SH-SY5Y (cell line): ENCODE results near the gene FJX1.

Experiments
- GATA2 ChIP-seq: IDR thresholded peaks from 2 replicates; pipeline ENCODE4 v1.6.1; 2011; ENCODE audit warnings: mild to moderate bottlenecking, low read depth, low read length
- GATA3 ChIP-seq: IDR thresholded peaks from 2 replicates; pipeline ENCODE4 v1.6.1; 2011; ENCODE audit warnings: low read depth, mild to moderate bottlenecking, low read length, moderate library complexity

DNA sequence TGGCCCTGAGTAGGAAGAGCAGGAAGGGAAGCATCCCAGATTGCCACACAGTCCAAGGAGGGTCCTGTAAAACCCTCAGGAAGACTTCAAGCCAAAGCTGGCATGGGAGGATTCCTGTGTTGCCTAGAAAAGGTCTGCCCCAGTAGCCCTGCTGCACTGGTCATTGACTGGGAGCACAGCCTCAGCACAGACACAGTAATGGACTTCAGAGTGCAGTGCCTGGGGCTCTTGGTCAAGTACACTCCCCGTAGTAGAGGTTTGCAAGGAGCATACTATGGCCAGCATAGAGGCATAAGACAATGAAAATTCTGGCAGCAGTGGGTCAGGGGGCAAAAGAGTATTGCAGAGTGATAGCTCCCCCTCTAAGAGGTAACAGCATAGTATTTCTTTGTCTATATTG is 36.2 kb upstream of the FJX1 start:
- TF ChIP-seq GATA2 (no peak), GATA3 (no peak)
